Effector memory CD8-positive, alpha-beta T cell (primary cell): Measurements from ENCODE around the gene ATG2B.

ENCODE experiments used
- ATAC-seq: fragments of 150-1000 bp; cut with Tn5 transposase; replicated peaks from 2 replicates; pipeline ENCODE4 v1.10.0; 2021; ENCODE audit warnings: mild to moderate bottlenecking, moderate library complexity
- DNase-seq, 3 experiments: peaks; one replicate each; pipeline ENCODE4 v3.0.0; 2021
- H3K27ac Mint-ChIP-seq, 2 donors: one replicate each; pipeline ENCODE4 v1.8.0; 2022; ENCODE audit warnings: mild to moderate bottlenecking in 2 of 2, mixed read lengths in 2 of 2, moderate library complexity in 2 of 2
- H3K27me3 Mint-ChIP-seq, 2 donors: one replicate each; pipeline ENCODE4 v1.8.0; 2022; ENCODE audit warnings: mixed read lengths in 2 of 2
- H3K36me3 Mint-ChIP-seq: one replicate; pipeline ENCODE4 v1.8.0; 2022; ENCODE audit warnings: mild to moderate bottlenecking, moderate library complexity, mixed read lengths; ENCODE audit not compliant: insufficient read depth
- H3K4me1 Mint-ChIP-seq, 2 donors: one replicate each; pipeline ENCODE4 v1.8.0; 2022; ENCODE audit warnings: low read depth in 2 of 2, mixed read lengths in 2 of 2
- H3K4me3 Mint-ChIP-seq, 2 donors: one replicate each; pipeline ENCODE4 v1.8.0; 2022; ENCODE audit warnings: mild to moderate bottlenecking in 2 of 2, mixed read lengths in 2 of 2, moderate library complexity in 2 of 2
- H3K9me3 Mint-ChIP-seq, 2 donors: one replicate each; pipeline ENCODE4 v1.8.0; 2022; ENCODE audit warnings: mixed read lengths in 2 of 2

The ATG2B gene

DNA sequence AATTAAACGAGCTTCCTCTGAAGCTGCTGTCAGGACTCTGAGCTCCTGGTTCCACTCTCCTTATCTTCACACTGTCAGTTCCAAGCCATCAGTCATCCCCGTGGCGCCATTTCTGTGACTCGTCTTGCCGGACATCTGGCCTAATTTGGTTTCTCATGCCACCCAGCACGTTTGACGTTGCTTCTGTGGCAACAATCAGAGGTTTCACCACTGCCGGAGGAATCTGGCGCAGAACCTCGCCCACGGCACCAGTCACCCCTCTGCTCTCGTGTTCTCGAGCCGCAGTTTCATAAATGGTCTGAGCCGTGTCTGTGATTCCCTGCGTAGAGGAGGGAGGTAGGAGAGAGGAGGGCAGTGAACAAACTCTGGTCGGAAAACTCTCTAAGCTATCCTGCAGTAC, 77.5 kb downstream of the ATG2B start:
- Mint-ChIP-seq H3K36me3 (peaks cover 40% of the 10 kb centered on the region), H3K4me1 (no peaks in the 10 kb centered on the region), H3K9me3 (no peaks in the 10 kb centered on the region), H3K27me3 (no peaks in the 10 kb centered on the region), H3K27ac (no peak overlapping the region), H3K4me3 (no peak overlapping the region)
- ATAC-seq (no peak), DNase-seq (no peak)

DNA sequence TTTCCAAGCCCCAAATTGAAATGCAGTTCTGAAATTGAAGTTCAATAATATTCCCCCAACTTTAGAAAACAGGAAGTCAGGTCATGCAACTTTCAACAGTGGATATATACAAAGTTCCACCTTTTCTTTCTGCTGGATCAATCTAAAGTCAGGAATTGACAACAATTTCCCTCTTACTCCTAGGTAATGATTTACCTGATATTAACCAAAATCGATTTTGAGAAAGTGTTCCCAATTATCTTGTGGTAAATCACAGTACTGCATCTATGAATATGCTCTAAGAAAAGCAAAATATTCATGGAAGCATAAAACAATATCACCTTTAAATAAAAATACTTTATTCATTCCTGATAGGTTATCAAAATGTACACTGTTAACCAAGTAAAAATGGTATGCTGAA, 78.7 kb downstream of the ATG2B start:
- H3K4me3 Mint-ChIP-seq = no peak overlapping the region
- no peaks in the 10 kb centered on the region for H3K4me1 Mint-ChIP-seq
- peaks cover 31% of the 10 kb centered on the region for H3K36me3 Mint-ChIP-seq
- no peaks in the 10 kb centered on the region for H3K9me3 Mint-ChIP-seq
- no peaks in the 10 kb centered on the region for H3K27me3 Mint-ChIP-seq
- no peak for ATAC-seq
- H3K27ac Mint-ChIP-seq = no peak overlapping the region
- DNase-seq = no peak

DNA sequence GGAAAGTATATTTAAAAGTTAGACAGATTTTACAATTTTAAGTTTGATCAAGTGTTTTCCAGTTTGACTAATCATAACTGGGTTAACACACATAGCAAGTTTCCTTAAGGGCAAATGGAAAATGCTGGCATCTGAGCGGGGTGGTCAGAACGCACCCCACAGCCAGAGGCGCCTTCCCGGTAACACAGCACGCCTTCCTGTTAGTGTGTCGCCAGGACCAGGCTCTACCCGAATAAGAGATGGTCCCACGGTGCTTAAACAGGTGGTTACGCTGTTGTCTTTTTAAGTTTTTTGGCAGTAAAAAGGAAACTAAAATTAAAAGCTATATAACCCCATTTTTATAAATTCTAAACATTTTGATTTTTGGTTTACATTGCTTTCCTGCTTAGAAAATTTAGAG, 79.1 kb downstream of the ATG2B start:
- H3K4me3 Mint-ChIP-seq = no peak overlapping the region
- H3K27ac Mint-ChIP-seq = no peak overlapping the region
- H3K9me3 Mint-ChIP-seq = no peaks in the 10 kb centered on the region
- H3K36me3 Mint-ChIP-seq = peaks cover 28% of the 10 kb centered on the region
- no peaks in the 10 kb centered on the region for H3K4me1 Mint-ChIP-seq
- no peak for ATAC-seq
- no peak for DNase-seq
- no peaks in the 10 kb centered on the region for H3K27me3 Mint-ChIP-seq

DNA sequence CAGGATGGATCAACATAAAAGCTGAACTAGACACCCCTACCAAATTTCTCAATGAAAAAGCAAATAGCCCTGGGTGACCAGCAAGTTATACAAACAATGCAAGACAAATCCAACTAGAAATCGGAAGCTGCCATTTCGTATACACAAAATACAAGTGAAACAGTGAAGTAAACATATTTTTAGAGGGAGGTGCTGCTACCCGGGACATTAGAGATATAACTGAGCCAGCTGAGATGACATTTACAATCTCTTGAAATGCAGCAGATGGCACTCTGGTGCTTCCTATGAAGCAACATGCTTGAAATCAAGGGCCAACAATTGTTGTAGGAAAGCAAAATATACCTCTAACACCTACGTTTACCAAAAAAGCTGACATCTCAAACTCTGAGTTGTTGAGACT, 81.7 kb downstream of the ATG2B start:
- Mint-ChIP-seq H3K27me3 (no peaks in the 10 kb centered on the region), H3K4me3 (no peak overlapping the region), H3K36me3 (peaks cover 14% of the 10 kb centered on the region), H3K9me3 (no peaks in the 10 kb centered on the region), H3K27ac (no peak overlapping the region), H3K4me1 (no peaks in the 10 kb centered on the region)
- no peak for DNase-seq
- no peak for ATAC-seq

DNA sequence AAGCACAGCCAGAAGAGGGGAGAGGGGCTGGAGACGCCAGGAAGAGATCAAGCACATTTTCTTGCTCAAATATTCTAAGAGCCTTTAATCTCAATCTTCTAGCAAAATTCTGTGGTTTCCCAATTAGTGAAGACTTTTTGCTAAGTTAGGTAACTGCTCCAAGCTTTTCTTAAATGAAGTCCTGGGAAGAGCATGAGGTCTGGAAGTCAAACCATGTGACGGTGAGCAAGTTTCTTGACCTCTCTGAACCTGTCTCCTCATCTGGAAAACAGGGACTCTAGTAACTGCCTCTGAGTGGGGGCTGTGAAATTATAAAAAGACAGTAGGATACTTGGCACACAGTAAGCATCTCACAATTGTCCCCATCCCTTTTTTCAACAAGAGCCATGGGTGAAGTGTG, 83.0 kb downstream of the ATG2B start:
- no peak for DNase-seq
- no peaks in the 10 kb centered on the region for H3K9me3 Mint-ChIP-seq
- H3K27ac Mint-ChIP-seq = no peak overlapping the region
- ATAC-seq = no peak
- no peak overlapping the region for H3K4me3 Mint-ChIP-seq
- peaks cover 7% of the 10 kb centered on the region for H3K36me3 Mint-ChIP-seq
- no peaks in the 10 kb centered on the region for H3K27me3 Mint-ChIP-seq
- H3K4me1 Mint-ChIP-seq = peaks cover 0 to 1% of the 10 kb centered on the region in 2 donors

- ATAC-seq (no peak), DNase-seq (no peak)
- Mint-ChIP-seq H3K27me3 (no peaks in the 10 kb centered on the region), H3K4me3 (no peak overlapping the region), H3K27ac (no peak overlapping the region), H3K9me3 (no peaks in the 10 kb centered on the region), H3K36me3 (peaks cover 2% of the 10 kb centered on the region), H3K4me1 (peaks cover 0 to 1% of the 10 kb centered on the region in 2 donors)
Observed at GRCh38 chr14:96279564-96279963, 83.6 kb downstream of the ATG2B start.

GRCh38 chr14:96277890-96278289, 85.3 kb downstream of the ATG2B start:
- Mint-ChIP-seq H3K27me3 (peaks cover 0 to 10% of the 10 kb centered on the region in 2 donors), H3K27ac (no peak overlapping the region), H3K4me3 (no peak overlapping the region), H3K4me1 (peaks cover 0 to 1% of the 10 kb centered on the region in 2 donors), H3K36me3 (peaks cover 2% of the 10 kb centered on the region), H3K9me3 (no peaks in the 10 kb centered on the region)
- no peak for DNase-seq
- ATAC-seq = no peak

GRCh38 chr14:96275177-96276112, 87.7 kb downstream of the ATG2B start:
- Mint-ChIP-seq H3K27ac (no peak overlapping the region), H3K4me1 (peaks cover 0 to 1% of the 10 kb centered on the region in 2 donors), H3K4me3 (no peak overlapping the region), H3K36me3 (peaks cover 7% of the 10 kb centered on the region), H3K27me3 (peaks cover 0 to 10% of the 10 kb centered on the region in 2 donors), H3K9me3 (no peaks in the 10 kb centered on the region)
- ATAC-seq = no peak
- DNase-seq = peak; percentile 10 to 30 (median 20)

- peaks cover 0 to 1% of the 10 kb centered on the region in 2 donors for H3K4me1 Mint-ChIP-seq
- H3K36me3 Mint-ChIP-seq = peaks cover 7% of the 10 kb centered on the region
- no peak overlapping the region for H3K4me3 Mint-ChIP-seq
- no peak overlapping the region for H3K27ac Mint-ChIP-seq
- peaks cover under 1 to 15% of the 10 kb centered on the region in 2 donors for H3K27me3 Mint-ChIP-seq
- DNase-seq (no peak), ATAC-seq (no peak)
- H3K9me3 Mint-ChIP-seq = no peaks in the 10 kb centered on the region
Observed at GRCh38 chr14:96274543-96274942, 88.6 kb downstream of the ATG2B start.

GRCh38 chr14:96274122-96274521, 89.0 kb downstream of the ATG2B start:
- DNase-seq (no peak), ATAC-seq (no peak)
- peaks cover 4 to 19% of the 10 kb centered on the region in 2 donors for H3K27me3 Mint-ChIP-seq
- no peak overlapping the region for H3K4me3 Mint-ChIP-seq
- H3K36me3 Mint-ChIP-seq = peaks cover 7% of the 10 kb centered on the region
- peaks cover 0 to 1% of the 10 kb centered on the region in 2 donors for H3K4me1 Mint-ChIP-seq
- no peak overlapping the region for H3K27ac Mint-ChIP-seq
- no peaks in the 10 kb centered on the region for H3K9me3 Mint-ChIP-seq

- Mint-ChIP-seq H3K4me1 (peaks cover 0 to 1% of the 10 kb centered on the region in 2 donors), H3K36me3 (peaks cover 7% of the 10 kb centered on the region), H3K27ac (no peak overlapping the region), H3K4me3 (no peak overlapping the region), H3K27me3 (peaks cover 5 to 22% of the 10 kb centered on the region in 2 donors), H3K9me3 (no peaks in the 10 kb centered on the region)
- no peak for ATAC-seq
- DNase-seq = no peak
Observed at GRCh38 chr14:96273629-96274028, 89.5 kb downstream of the ATG2B start.

DNA sequence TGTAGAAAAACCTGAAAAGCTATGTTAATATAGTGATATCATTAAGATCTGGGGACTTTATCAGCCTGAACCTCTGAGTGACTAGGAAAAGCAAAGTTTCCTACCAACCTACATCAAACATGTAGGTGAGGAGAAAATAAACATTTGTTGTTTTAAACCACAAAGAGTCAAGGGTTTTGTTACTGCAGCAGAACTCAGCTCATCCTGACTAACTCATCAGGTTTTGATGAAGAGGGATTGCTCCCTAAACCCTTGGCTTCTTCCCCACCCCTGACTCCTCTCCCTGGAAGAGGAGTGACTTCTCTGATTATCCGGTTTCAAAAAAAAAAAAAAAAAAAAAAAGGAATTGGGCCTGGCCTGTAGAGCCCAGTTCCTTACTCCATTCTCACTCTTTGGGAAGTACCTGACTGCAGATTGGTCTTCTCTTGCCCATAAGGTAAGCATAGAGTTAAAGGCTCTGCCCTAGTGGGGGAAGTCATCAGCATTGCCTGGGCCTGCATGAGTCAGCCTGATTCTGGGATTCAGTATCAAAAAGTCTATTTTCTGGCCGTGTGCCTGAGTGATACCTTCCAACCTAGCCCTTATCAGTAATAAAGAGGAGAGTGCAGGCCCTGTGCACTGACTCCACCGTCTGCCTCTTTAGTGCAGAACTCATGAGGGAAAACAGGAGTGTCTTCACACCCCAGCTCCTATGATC, 90.2 kb downstream of the ATG2B start:
- peaks cover 7 to 25% of the 10 kb centered on the region in 2 donors for H3K27me3 Mint-ChIP-seq
- DNase-seq (no peak), ATAC-seq (no peak)
- no peak overlapping the region for H3K4me3 Mint-ChIP-seq
- H3K9me3 Mint-ChIP-seq = no peaks in the 10 kb centered on the region
- H3K27ac Mint-ChIP-seq = no peak overlapping the region
- peaks cover 0 to 1% of the 10 kb centered on the region in 2 donors for H3K4me1 Mint-ChIP-seq
- H3K36me3 Mint-ChIP-seq = peaks cover 7% of the 10 kb centered on the region

- DNase-seq (no peak), ATAC-seq (no peak)
- Mint-ChIP-seq H3K9me3 (no peaks in the 10 kb centered on the region), H3K36me3 (peaks cover 7% of the 10 kb centered on the region), H3K27ac (no peak overlapping the region), H3K27me3 (peaks cover 20 to 41% of the 10 kb centered on the region in 2 donors), H3K4me1 (peaks cover 0 to 1% of the 10 kb centered on the region in 2 donors), H3K4me3 (no peak overlapping the region)
Observed at GRCh38 chr14:96271421-96271762, 91.7 kb downstream of the ATG2B start.
